Fibroblast of mammary gland (primary cell): ENCODE data around the gene ADGRL2.

Experiments
- DNase-seq: peaks from one replicate; pipeline ENCODE4 v3.0.0-alpha.2; 2010; ENCODE audit warnings: low read depth
- H3K4me3 ChIP-seq: 2 replicates; pipeline ENCODE4 v1.5.1; 2011; ENCODE audit warnings: low read depth, mild to moderate bottlenecking, low read length, moderate library complexity; ENCODE audit not compliant: control insufficient read depth
- CTCF ChIP-seq: conservative IDR thresholded peaks from 2 replicates; pipeline ENCODE4 v1.5.1; 2011; ENCODE audit warnings: low read depth, low read length, inconsistent platforms; ENCODE audit not compliant: control insufficient read depth, insufficient read depth

Gene ADGRL2

GRCh38 chr1:81805537-81806431 is 5.0 kb downstream of the ADGRL2 start:
- no peak for TF ChIP-seq CTCF
- no peak for DNase-seq
- no peak overlapping the region for H3K4me3 ChIP-seq

GRCh38 chr1:81806432-81806770 is 5.7 kb downstream of the ADGRL2 start:
- TF ChIP-seq CTCF = no peak
- DNase-seq = no peak
- H3K4me3 ChIP-seq = no peak overlapping the region

- DNase-seq = no peak
- H3K4me3 ChIP-seq = no peak overlapping the region
- no peak for TF ChIP-seq CTCF
Measured at GRCh38 chr1:81808760-81809159, 8.0 kb downstream of the ADGRL2 start.

GRCh38 chr1:81809808-81810207 is 9.1 kb downstream of the ADGRL2 start:
- H3K4me3 ChIP-seq = no peak overlapping the region
- TF ChIP-seq CTCF = no peak
- DNase-seq = no peak

GRCh38 chr1:81811757-81812371 is 11.1 kb downstream of the ADGRL2 start:
- peak; percentile 31 for TF ChIP-seq CTCF
- no peak for DNase-seq
- H3K4me3 ChIP-seq = no peak overlapping the region

GRCh38 chr1:81812712-81813111 is 12.0 kb downstream of the ADGRL2 start:
- no peak for TF ChIP-seq CTCF
- no peak overlapping the region for H3K4me3 ChIP-seq
- peak; percentile 31 for DNase-seq
